Measurements from ENCODE around the gene RNF212. TPM values are rescaled to one million over a fixed set of nuclear protein-coding genes. Genes with fewer than 3 reads are reported as not detected.
A peak's percentile ranks its signal among the peaks of the same experiment; 100 is the strongest.

Gene RNF212
- total and polyA plus RNA-seq, 5 experiments from 2014 or later = 3.1 to 8.5 (median 4.4) TPM

- no peak for ATAC-seq
- no peaks in the 10 kb centered on the region for H3K9me3 Mint-ChIP-seq
- H3K27ac Mint-ChIP-seq = peak overlapping the region in 1 of 10 donors; percentile 13
- peaks cover 16 to 44% (median 37%) of the 10 kb centered on the region in 5 donors for H3K27me3 Mint-ChIP-seq
- no peak for DNase-seq
- H3K4me3 Mint-ChIP-seq = peak overlapping the region in 4 of 10 donors; percentile 26 to 78 (median 45)
- H3K36me3 Mint-ChIP-seq = no peaks in the 10 kb centered on the region
- peaks cover 0 to under 1% (median 0%) of the 10 kb centered on the region in 4 donors for H3K4me1 Mint-ChIP-seq
- POLR2A ChIA-PET = no interaction called here
Measured at GRCh38 chr4:1112174-1112820, 1.1 kb downstream of the RNF212 start.

- H3K27me3 Mint-ChIP-seq = peaks cover 16 to 39% (median 30%) of the 10 kb centered on the region in 5 donors
- no peaks in the 10 kb centered on the region for H3K4me1 Mint-ChIP-seq
- POLR2A ChIA-PET = no interaction called here
- H3K4me3 Mint-ChIP-seq = peak overlapping the region in 3 of 10 donors; percentile 36 to 78 (median 47)
- no peaks in the 10 kb centered on the region for H3K9me3 Mint-ChIP-seq
- ATAC-seq = no peak
- H3K27ac Mint-ChIP-seq = no peak overlapping the region
- no peaks in the 10 kb centered on the region for H3K36me3 Mint-ChIP-seq
- no peak for DNase-seq
Measured at GRCh38 chr4:1111259-1111809, 2.0 kb downstream of the RNF212 start.

GRCh38 chr4:1109898-1110506, 3.4 kb downstream of the RNF212 start:
- peak overlapping the region in 1 of 10 donors; percentile 33 for H3K27ac Mint-ChIP-seq
- no peaks in the 10 kb centered on the region for H3K4me1 Mint-ChIP-seq
- no peaks in the 10 kb centered on the region for H3K9me3 Mint-ChIP-seq
- POLR2A ChIA-PET = no interaction called here
- ATAC-seq (no peak), DNase-seq (no peak)
- no peak overlapping the region for H3K4me3 Mint-ChIP-seq
- H3K36me3 Mint-ChIP-seq = no peaks in the 10 kb centered on the region
- H3K27me3 Mint-ChIP-seq = peaks cover 16 to 37% (median 26%) of the 10 kb centered on the region in 5 donors

GRCh38 chr4:1109333-1109732, 4.0 kb downstream of the RNF212 start:
- no peaks in the 10 kb centered on the region for H3K4me1 Mint-ChIP-seq
- no peaks in the 10 kb centered on the region for H3K36me3 Mint-ChIP-seq
- H3K27ac Mint-ChIP-seq = no peak overlapping the region
- no peak overlapping the region for H3K4me3 Mint-ChIP-seq
- POLR2A ChIA-PET = no interaction called here
- H3K9me3 Mint-ChIP-seq = no peaks in the 10 kb centered on the region
- DNase-seq = no peak
- H3K27me3 Mint-ChIP-seq = peaks cover 16 to 33% (median 24%) of the 10 kb centered on the region in 5 donors
- ATAC-seq = no peak

GRCh38 chr4:1105662-1106061, 7.7 kb downstream of the RNF212 start:
- H3K4me1 Mint-ChIP-seq = no peaks in the 10 kb centered on the region
- no peak overlapping the region for H3K4me3 Mint-ChIP-seq
- DNase-seq (no peak), ATAC-seq (no peak)
- no peak overlapping the region for H3K27ac Mint-ChIP-seq
- H3K27me3 Mint-ChIP-seq = peaks cover 8 to 14% (median 10%) of the 10 kb centered on the region in 5 donors
- POLR2A ChIA-PET = no interaction called here
- no peaks in the 10 kb centered on the region for H3K9me3 Mint-ChIP-seq
- H3K36me3 Mint-ChIP-seq = no peaks in the 10 kb centered on the region

GRCh38 chr4:1105067-1105466, 8.3 kb downstream of the RNF212 start:
- peaks cover 6 to 10% (median 6%) of the 10 kb centered on the region in 5 donors for H3K27me3 Mint-ChIP-seq
- H3K4me1 Mint-ChIP-seq = no peaks in the 10 kb centered on the region
- no peaks in the 10 kb centered on the region for H3K9me3 Mint-ChIP-seq
- H3K27ac Mint-ChIP-seq = no peak overlapping the region
- ATAC-seq (no peak), DNase-seq (no peak)
- no peaks in the 10 kb centered on the region for H3K36me3 Mint-ChIP-seq
- POLR2A ChIA-PET = no interaction called here
- H3K4me3 Mint-ChIP-seq = no peak overlapping the region

GRCh38 chr4:1104647-1105046, 8.7 kb downstream of the RNF212 start:
- Mint-ChIP-seq H3K27ac (no peak overlapping the region), H3K9me3 (no peaks in the 10 kb centered on the region), H3K27me3 (peaks cover 1 to 6% (median 2%) of the 10 kb centered on the region in 5 donors), H3K4me1 (no peaks in the 10 kb centered on the region), H3K4me3 (no peak overlapping the region), H3K36me3 (no peaks in the 10 kb centered on the region)
- POLR2A ChIA-PET = no interaction called here
- no peak for DNase-seq
- ATAC-seq = no peak

- no peak for DNase-seq
- POLR2A ChIA-PET = no interaction called here
- no peak for ATAC-seq
- H3K4me1 Mint-ChIP-seq = no peaks in the 10 kb centered on the region
- H3K27ac Mint-ChIP-seq = no peak overlapping the region
- H3K36me3 Mint-ChIP-seq = peaks cover 0 to 2% (median 0%) of the 10 kb centered on the region in 3 donors
- peaks cover 0 to 3% (median 0%) of the 10 kb centered on the region in 5 donors for H3K27me3 Mint-ChIP-seq
- no peak overlapping the region for H3K4me3 Mint-ChIP-seq
- no peaks in the 10 kb centered on the region for H3K9me3 Mint-ChIP-seq
Measured at GRCh38 chr4:1099684-1100335, 13.6 kb downstream of the RNF212 start.

- Mint-ChIP-seq H3K4me1 (no peaks in the 10 kb centered on the region), H3K9me3 (no peaks in the 10 kb centered on the region), H3K36me3 (peaks cover 0 to 2% (median 0%) of the 10 kb centered on the region in 3 donors), H3K27me3 (peaks cover 0 to 3% (median 0%) of the 10 kb centered on the region in 5 donors), H3K4me3 (no peak overlapping the region), H3K27ac (no peak overlapping the region)
- ATAC-seq (no peak), DNase-seq (no peak)
- POLR2A ChIA-PET = no interaction called here
Measured at GRCh38 chr4:1099270-1099669, 14.1 kb downstream of the RNF212 start.

GRCh38 chr4:1098311-1098925, 14.9 kb downstream of the RNF212 start:
- H3K4me3 Mint-ChIP-seq = no peak overlapping the region
- H3K9me3 Mint-ChIP-seq = no peaks in the 10 kb centered on the region
- ATAC-seq (no peak), DNase-seq (no peak)
- POLR2A ChIA-PET = no interaction called here
- H3K36me3 Mint-ChIP-seq = peaks cover 0 to 2% (median 0%) of the 10 kb centered on the region in 3 donors
- H3K27me3 Mint-ChIP-seq = peaks cover 0 to 3% (median 0%) of the 10 kb centered on the region in 5 donors
- no peaks in the 10 kb centered on the region for H3K4me1 Mint-ChIP-seq
- no peak overlapping the region for H3K27ac Mint-ChIP-seq

GRCh38 chr4:1097553-1097952, 15.8 kb downstream of the RNF212 start:
- Mint-ChIP-seq H3K27me3 (peaks cover 0 to 3% (median 0%) of the 10 kb centered on the region in 5 donors), H3K36me3 (peaks cover 0 to 2% (median 0%) of the 10 kb centered on the region in 3 donors), H3K9me3 (no peaks in the 10 kb centered on the region), H3K4me3 (no peak overlapping the region), H3K4me1 (no peaks in the 10 kb centered on the region), H3K27ac (no peak overlapping the region)
- no peak for ATAC-seq
- no peak for DNase-seq
- POLR2A ChIA-PET = no interaction called here

GRCh38 chr4:1096841-1097240, 16.5 kb downstream of the RNF212 start:
- Mint-ChIP-seq H3K4me3 (no peak overlapping the region), H3K27me3 (peaks cover 0 to 2% (median 0%) of the 10 kb centered on the region in 5 donors), H3K4me1 (no peaks in the 10 kb centered on the region), H3K27ac (no peak overlapping the region), H3K36me3 (peaks cover 0 to 2% (median 0%) of the 10 kb centered on the region in 3 donors), H3K9me3 (no peaks in the 10 kb centered on the region)
- POLR2A ChIA-PET = no interaction called here
- ATAC-seq (no peak), DNase-seq (no peak)

GRCh38 chr4:1094336-1094690, 19.1 kb downstream of the RNF212 start:
- DNase-seq (no peak), ATAC-seq (no peak)
- Mint-ChIP-seq H3K9me3 (peaks cover 0 to 10% (median under 1%) of the 10 kb centered on the region in 9 donors), H3K4me3 (no peak overlapping the region), H3K27ac (no peak overlapping the region), H3K36me3 (peaks cover 0 to 4% (median 0%) of the 10 kb centered on the region in 3 donors), H3K4me1 (no peaks in the 10 kb centered on the region), H3K27me3 (peaks cover 0 to 1% (median 0%) of the 10 kb centered on the region in 5 donors)
- POLR2A ChIA-PET = no interaction called here
